ENCODE data around the gene ZDHHC11B. TPM values are rescaled to one million over a fixed set of nuclear protein-coding genes. Genes with fewer than 3 reads are reported as not detected.
"Not testable (repeated sequence)": the region's sequence is repeated elsewhere in the genome, so short reads cannot be mapped to it uniquely, and the experiment has no call there.

Gene ZDHHC11B
- total RNA-seq, 1 donor, result under 0.01 TPM

DNA sequence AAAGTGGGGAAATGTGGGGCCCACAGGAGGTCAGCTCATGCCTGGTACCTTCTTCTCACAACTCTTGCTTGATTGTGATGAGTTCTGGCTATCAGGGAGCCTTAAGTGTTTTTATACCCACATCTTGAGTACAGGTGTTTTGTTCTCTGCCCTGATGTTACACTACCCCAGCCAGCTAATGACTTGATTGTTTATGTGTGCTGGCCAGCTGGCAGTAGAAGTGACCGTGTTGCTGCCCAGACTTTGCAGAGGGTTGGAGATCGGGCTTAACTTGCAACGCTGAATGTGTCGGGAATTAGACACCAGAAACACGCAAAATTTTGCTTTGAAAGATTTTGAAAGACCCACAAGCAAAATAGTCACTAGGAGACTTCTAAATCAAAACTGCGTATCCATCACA lies 16.9 kb upstream of the ZDHHC11B start:
- TF ChIP-seq, protein P1, sequence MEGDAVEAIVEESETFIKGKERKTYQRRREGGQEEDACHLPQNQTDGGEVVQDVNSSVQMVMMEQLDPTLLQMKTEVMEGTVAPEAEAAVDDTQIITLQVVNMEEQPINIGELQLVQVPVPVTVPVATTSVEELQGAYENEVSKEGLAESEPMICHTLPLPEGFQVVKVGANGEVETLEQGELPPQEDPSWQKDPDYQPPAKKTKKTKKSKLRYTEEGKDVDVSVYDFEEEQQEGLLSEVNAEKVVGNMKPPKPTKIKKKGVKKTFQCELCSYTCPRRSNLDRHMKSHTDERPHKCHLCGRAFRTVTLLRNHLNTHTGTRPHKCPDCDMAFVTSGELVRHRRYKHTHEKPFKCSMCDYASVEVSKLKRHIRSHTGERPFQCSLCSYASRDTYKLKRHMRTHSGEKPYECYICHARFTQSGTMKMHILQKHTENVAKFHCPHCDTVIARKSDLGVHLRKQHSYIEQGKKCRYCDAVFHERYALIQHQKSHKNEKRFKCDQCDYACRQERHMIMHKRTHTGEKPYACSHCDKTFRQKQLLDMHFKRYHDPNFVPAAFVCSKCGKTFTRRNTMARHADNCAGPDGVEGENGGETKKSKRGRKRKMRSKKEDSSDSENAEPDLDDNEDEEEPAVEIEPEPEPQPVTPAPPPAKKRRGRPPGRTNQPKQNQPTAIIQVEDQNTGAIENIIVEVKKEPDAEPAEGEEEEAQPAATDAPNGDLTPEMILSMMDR (IDR thresholded peaks at IDR 0.05; ENCODE audit: insufficient read depth, low read length), result no peak
- no peak overlapping the region for H3K4me3 ChIP-seq (ENCODE audit: low read depth, low read length)
- DNase-seq (ENCODE audit: low read depth), result no peak

DNA sequence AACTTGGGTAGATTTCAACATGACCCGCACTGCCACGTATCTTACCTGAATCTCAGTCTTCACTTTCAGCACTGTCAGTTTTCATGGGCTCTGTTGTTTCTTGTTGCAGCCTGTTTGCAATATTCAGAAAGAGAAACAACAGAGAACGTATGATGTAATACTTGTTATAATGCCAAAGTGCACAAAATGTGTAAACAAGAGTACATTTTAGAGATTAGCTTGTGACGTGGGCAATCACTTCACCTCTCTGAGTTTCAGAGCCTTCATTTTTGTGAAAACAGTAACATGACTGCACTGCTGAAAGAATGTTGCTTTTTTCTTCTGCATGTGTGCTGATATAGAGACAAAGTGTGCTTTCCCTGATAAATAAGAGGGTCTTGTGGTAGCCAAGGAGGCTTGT lies 16.5 kb upstream of the ZDHHC11B start:
- not testable (repeated sequence) for H3K4me3 ChIP-seq (ENCODE audit: low read depth, low read length); DNase-seq (ENCODE audit: low read depth)

DNA sequence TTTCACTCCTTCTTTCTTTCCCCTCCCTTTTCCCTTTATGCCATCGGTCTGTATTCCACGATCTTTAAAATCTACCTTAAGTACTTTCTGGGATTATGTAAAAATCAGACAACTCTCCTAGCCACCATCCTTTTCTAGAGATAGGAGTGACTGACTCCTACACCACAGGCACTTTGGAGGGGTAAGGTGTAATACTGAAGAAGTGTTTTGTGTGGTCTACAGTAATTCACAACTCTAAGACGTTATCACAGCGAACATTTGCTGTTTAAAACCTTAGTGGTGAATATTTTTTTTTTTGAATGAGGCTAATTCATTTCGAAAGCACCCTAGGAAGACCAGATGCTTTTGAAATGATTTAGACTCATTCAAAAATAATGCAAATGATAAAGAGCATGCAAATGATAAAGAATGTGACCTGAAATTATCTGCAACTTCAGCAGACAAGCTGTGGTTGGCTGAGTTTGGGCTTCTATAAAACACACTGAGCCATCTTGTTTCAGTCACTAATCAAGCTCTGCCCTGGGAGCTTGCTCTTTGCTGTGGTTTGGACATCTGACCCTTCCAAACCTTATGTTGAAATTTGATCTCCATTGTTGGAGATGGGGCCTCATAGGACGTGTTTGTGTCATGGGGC lies 14.1 kb upstream of the ZDHHC11B start:
- DNase-seq (ENCODE audit: low read depth); H3K4me3 ChIP-seq (ENCODE audit: low read depth, low read length): not testable (repeated sequence)

DNA sequence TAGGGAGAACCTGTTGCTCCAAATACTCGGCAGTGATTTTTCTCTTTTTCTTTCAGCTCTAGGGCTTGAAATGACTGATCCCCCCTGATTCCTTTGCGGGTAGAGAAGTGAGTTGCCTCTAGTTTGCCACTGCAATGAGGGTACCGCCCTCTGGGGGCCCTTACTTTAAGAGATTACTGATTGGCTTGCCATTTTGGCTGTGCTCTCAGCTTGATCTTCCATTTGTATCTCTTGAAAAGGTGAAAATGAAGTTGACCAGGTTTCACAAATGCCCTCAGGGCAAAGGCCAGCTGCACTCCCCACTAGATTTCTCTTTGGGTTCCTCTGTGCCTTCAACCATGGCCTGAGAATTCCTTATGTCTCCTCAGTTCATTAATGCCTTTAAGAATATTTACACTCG lies 13.5 kb upstream of the ZDHHC11B start:
- DNase-seq (ENCODE audit: low read depth); H3K4me3 ChIP-seq (ENCODE audit: low read depth, low read length): not testable (repeated sequence)

DNA sequence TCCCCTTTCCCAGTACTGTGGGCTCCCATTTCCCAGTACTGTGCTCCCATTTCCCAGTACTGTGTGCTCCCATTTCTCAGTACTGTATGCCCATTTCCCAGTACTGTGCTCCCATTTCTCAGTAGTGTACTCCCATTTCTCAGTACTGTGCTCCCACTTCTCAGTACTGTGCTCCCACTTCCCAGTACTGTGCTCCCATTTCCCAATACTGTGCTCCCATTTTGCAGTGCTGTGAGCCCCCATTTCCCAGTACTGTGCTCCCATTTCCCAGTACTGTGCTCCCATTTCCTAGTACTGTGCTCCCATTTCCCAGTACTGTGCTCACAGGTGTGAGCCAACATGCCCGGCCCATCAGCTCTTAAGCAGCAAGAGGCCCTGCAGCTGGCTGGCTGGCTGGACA lies 11.3 kb upstream of the ZDHHC11B start:
- H3K4me3 ChIP-seq (ENCODE audit: low read depth, low read length); DNase-seq (ENCODE audit: low read depth): not testable (repeated sequence)

DNA sequence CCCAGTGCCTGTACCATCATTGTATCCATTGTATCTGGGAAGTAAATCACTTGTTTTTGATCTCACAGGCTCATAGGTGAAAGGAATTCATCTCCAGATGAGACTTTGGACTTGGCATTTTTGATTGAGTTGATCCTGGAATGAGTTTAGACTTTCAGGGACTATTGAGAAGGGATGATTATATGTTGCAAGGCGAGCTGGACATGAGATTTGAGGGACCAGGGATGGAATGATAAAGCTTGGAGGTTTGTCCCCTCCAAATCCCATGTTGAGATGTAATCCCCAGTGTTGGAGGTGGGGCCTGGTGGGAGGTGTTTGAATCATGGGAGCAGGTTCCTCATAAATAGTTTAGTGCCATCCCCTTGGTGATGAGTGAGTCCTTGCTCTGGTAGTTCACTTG lies 10.4 kb upstream of the ZDHHC11B start:
- H3K4me3 ChIP-seq (ENCODE audit: low read depth, low read length); DNase-seq (ENCODE audit: low read depth): not testable (repeated sequence)

DNA sequence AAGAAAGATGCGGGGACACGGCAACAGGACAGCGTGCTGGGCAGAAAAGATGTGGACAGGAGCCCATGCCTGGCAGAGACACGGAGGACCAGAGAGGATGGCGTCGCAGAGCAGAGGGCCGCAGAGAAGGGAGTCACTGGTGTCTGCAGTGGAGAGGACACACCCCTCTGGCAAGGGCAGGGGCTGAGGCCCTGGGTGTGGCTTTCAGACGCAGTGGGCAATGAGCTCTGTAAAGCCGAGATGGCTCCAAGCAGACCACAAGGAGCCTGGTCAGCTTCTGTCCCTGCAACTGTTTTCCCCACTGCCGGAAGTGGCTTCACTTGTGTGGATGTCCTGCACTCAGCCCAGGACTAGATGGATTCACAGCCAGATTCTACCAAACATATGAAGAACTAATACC lies 4.2 kb upstream of the ZDHHC11B start:
- not testable (repeated sequence) for H3K4me3 ChIP-seq (ENCODE audit: low read depth, low read length); DNase-seq (ENCODE audit: low read depth)

DNA sequence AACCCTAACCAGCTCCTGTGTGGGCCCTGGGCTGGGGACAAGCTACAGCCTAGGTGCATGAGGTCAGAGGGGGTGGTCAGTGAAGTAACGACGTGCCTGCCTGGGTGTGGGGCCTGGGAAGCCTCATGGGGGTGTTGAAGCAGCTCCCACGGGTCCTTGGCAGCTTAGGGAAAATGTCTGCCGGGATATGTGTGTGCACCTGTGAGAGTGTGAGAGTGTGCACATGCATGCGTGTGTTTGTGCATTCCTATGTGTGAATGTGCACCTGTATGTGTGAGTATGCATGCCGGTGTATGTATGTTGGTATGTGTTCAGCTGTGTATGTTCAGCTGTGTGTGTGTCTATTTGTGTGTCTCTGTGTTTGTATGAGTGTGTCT lies 3.3 kb upstream of the ZDHHC11B start:
- DNase-seq (ENCODE audit: low read depth); H3K4me3 ChIP-seq (ENCODE audit: low read depth, low read length): not testable (repeated sequence)

DNA sequence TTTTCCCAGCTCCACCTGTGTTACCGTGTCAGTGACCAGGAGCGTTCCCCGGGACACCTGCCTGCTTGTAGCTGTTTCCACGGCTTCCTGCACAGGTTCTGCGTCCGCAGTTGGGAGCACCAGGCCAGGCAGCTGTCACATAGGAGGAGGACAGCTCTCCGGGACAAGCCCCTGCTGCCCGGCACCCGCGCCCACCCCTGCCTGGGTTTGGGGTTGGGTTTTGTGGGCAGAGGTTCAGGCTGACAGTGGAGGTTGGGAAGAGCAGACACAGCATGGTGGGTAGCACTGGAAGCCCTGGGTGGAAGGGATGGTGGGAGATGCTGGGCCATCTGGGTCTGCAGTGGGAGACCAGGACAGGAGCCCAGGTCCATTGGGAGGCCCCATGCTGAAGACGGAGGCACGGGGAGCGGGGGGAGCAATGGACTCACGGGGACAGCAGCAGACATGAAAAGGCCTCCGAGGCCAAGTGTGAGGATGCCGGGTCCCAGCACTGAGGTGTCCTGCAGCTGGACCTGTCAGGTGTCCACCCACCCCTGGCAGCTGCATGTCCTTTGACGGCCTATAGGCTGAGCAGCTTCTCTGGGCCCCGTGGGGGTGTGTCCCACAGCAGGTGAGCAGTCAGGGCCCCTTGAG lies 2.8 kb upstream of the ZDHHC11B start:
- not testable (repeated sequence) for DNase-seq (ENCODE audit: low read depth); H3K4me3 ChIP-seq (ENCODE audit: low read depth, low read length)

DNA sequence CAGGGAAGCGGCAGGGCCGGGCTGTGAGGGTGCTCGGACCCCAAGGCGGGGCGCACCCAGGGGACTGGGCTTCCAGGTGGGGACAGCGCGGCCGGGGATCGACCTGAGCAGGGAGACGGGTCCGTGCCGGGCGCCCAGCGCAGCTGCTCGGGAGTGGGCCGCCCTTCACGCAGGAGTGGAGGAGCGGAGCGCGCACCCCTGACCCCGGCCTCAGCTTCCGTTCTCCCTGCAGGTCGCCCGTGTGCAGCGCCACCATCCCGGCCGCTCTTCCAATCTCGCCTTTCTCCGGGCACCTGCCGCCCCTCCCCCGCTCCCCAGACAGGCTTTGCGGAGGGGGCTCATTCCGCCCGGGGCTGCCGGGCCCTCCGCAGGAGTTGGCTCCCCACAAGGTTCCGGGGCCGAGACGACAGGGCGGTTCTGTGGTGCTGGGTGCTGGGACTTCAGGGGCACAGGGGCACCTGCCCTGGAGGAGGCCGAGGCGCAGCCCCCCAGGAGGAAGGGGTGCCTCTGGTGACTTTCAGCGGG lies 714 bp upstream of the ZDHHC11B start:
- DNase-seq (ENCODE audit: low read depth); H3K4me3 ChIP-seq (ENCODE audit: low read depth, low read length): not testable (repeated sequence)

DNA sequence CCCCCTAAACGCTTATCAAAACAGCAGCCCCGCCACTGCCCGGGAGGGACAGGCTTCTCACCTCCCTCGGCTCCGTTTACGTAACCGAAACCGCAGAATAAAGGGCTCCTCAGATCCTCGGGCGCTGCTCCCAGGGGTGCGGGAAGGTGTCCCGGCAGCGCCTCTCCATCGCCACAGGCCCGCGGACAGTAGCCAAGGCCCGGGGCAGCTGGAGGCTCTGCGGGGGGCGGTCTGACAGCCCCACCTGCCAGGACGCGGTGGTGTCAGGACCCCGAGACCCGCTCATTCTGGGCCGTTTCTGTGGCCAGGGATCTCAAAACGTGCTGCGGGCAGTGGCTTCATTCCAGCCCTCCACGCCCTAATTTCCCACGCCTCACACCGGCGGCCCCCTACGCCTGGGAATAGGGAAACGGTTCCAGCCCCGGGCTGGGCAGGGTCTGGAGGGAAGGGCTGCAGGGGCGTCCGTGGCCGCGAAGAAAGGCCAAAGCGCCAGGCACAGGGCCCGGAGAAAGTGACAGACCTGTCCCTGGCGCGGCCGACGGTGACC lies 575 bp downstream of the ZDHHC11B start:
- peak overlapping the region; percentile 17 for H3K4me3 ChIP-seq (ENCODE audit: low read depth, low read length)
- DNase-seq (ENCODE audit: low read depth), result not testable (repeated sequence)

DNA sequence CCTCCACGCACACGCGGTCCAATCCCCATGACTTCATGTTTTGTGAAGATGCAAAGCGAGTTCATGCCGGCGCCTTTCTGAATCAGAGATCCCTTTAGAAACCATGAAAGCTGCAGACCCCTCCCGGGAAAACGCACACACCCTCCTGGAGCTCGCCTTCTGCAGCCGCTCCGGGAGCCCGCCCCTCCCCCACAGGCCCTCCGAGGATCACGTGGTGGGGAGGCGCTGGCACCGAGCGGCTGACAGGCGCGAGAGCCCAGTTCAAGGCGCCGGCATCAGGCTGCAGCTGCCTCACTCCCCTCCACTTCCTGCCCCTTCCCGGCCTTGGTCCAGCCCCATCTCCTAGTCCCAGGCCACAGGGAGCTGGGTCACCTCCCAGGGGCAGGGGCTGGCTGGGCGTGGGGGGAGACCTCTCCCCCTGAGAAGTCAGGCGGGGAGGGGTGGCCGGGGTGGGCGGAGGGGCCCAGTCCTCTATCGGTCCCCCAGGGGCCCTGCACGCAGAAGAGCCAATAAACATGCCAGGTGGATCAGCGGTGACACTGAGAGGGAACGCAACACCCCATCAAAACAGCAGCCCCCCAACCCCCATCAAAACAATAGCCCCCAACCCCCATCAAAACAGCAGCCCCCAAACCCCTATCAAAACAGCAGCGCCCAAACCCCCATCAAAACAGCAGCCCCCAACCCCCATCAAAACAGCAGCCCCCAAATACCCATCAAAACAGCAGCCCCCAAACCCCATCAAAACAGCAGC lies 1.3 kb downstream of the ZDHHC11B start:
- H3K4me3 ChIP-seq (ENCODE audit: low read depth, low read length); DNase-seq (ENCODE audit: low read depth): not testable (repeated sequence)

DNA sequence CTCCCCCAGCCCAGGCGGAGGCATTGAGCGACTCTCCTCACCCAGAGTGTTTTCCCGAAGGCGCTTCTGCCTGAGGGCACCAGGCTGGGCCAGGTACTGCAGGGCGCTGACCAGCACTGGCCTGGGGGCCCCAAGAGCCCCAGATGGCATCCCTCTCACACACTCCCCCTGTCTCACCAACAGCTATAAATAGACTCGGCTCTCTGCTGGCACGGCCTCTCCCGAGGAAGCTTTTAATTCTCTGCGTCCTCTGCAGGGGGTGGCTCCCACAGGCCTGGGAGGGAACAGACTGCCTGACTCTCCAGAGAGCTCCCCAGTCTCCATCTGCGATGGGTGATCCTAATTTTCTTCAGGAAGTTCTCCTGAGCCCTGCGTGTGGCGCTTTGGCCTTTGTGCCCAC lies 2.2 kb downstream of the ZDHHC11B start:
- not testable (repeated sequence) for H3K4me3 ChIP-seq (ENCODE audit: low read depth, low read length); DNase-seq (ENCODE audit: low read depth)

DNA sequence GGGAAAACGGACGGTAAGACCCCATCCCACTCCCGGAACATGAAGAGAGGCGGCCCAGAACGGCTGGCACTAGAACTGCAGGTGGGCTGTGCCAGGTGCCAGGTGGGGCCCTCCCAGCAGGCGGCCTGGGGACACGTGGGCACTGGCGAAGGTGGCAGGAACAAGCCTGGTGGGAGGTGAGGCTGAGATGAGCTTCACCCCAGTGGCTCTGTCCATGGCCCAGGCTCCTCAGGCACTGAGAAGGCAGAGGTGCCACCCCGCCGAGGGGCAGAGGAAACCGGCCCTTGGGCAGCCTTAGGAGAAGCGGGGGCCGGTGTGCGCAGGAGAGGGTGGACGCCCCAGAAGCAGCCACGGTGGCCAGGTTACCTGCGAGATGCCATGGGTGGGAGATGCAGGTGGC lies 4.0 kb downstream of the ZDHHC11B start:
- H3K4me3 ChIP-seq (ENCODE audit: low read depth, low read length); DNase-seq (ENCODE audit: low read depth): not testable (repeated sequence)

DNA sequence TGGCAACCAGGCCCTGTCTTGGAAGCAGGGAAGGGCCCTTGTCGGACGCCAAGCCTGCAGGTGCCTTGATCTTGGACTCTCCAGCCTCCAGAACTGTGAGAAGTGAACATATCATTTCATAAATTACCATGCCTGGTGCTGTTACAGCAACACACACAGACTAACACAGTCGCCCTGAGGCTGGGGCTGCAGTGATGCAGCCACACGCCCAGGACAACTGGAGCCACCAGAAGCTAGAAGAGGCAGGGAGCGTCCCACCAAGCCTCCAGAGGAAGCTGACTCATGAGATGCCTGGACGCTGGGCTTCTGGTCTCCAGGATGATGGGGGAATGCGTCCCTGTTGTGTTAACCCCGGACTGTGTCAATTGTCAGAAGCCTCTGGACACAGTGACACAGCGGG lies 5.6 kb downstream of the ZDHHC11B start:
- not testable (repeated sequence) for DNase-seq (ENCODE audit: low read depth); H3K4me3 ChIP-seq (ENCODE audit: low read depth, low read length)

DNA sequence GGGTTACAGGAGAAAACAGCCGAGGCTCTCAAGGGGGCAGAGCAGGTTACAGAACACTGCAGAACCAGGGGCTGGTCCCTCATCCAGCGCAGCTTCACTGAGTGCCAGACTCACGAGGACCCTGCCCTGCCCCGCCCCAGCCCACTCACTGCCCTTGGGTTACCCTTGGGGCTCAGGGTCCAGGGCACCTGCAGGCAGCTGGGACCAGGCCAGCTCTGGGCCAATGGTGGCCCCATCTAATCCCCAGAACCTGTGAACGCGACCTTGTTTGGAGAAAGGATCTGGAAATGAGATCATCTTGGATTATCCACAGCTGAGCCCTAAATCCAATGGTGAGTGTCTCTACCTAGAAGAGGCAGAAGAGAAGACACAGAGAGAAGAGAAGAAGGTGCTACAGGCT lies 6.1 kb downstream of the ZDHHC11B start:
- not testable (repeated sequence) for DNase-seq (ENCODE audit: low read depth); H3K4me3 ChIP-seq (ENCODE audit: low read depth, low read length)
